Endodermal cell (in vitro differentiated cells): ENCODE data around the gene SDC1. TPM values are rescaled to one million over a fixed set of nuclear protein-coding genes. Genes with fewer than 3 reads are reported as not detected.

Experiments
- DNase-seq: peaks from one replicate; pipeline ENCODE4 v3.0.0-alpha.2; 2017
- H3K27ac ChIP-seq: 2 replicates; pipeline ENCODE4 v1.5.1; 2013; ENCODE audit warnings: mild to moderate bottlenecking, low read depth, low read length, moderate library complexity
- H3K27me3 ChIP-seq: 2 replicates; pipeline ENCODE4 v1.6.1; 2013; ENCODE audit warnings: mild to moderate bottlenecking, low read length, moderate library complexity; ENCODE audit not compliant: insufficient read depth, control insufficient read depth, poor library complexity, severe bottlenecking
- H3K36me3 ChIP-seq: 2 replicates; pipeline ENCODE4 v1.7.0; 2013; ENCODE audit warnings: mild to moderate bottlenecking, low read length, moderate library complexity; ENCODE audit not compliant: control insufficient read depth, insufficient read depth
- H3K4me1 ChIP-seq: one replicate; pipeline ENCODE4 v1.7.0; 2013; ENCODE audit warnings: low read length; ENCODE audit not compliant: control insufficient read depth, insufficient read depth
- H3K4me3 ChIP-seq: 2 replicates; pipeline ENCODE4 v1.5.1; 2013; ENCODE audit warnings: mild to moderate bottlenecking, low read length, moderate library complexity
- H3K9ac ChIP-seq: 2 replicates; pipeline ENCODE4 v1.6.1; 2013; ENCODE audit warnings: mild to moderate bottlenecking, low read length, moderate library complexity; ENCODE audit not compliant: poor library complexity, severe bottlenecking; ENCODE audit errors: extremely low read depth
- H3K9me3 ChIP-seq: 2 replicates; pipeline ENCODE4 v1.6.1; 2013; ENCODE audit warnings: mild to moderate bottlenecking, low read length, moderate library complexity; ENCODE audit not compliant: control insufficient read depth
- H3K27ac Mint-ChIP-seq: 2 replicates; pipeline ENCODE4 v1.8.0; 2020; ENCODE audit warnings: mixed read lengths
- H3K27me3 Mint-ChIP-seq: 2 replicates; pipeline ENCODE4 v1.8.0; 2021; ENCODE audit warnings: mild to moderate bottlenecking, mixed read lengths; ENCODE audit not compliant: insufficient read depth
- H3K36me3 Mint-ChIP-seq: 2 replicates; pipeline ENCODE4 v1.8.0; 2020; ENCODE audit warnings: low read depth, mixed read lengths
- H3K4me1 Mint-ChIP-seq: 2 replicates; pipeline ENCODE4 v1.8.0; 2020; ENCODE audit warnings: mixed read lengths
- H3K4me3 Mint-ChIP-seq: 2 replicates; pipeline ENCODE4 v1.8.0; 2020; ENCODE audit warnings: mild to moderate bottlenecking, moderate library complexity, mixed read lengths
- H3K9me3 Mint-ChIP-seq: 2 replicates; pipeline ENCODE4 v1.8.0; 2020; ENCODE audit warnings: mild to moderate bottlenecking, mixed read lengths
- CTCF ChIP-seq: fragments of 200-600 bp; sonication (generic); conservative IDR thresholded peaks from 2 replicates; pipeline ENCODE4 v1.5.0; 2021; ENCODE audit warnings: antibody characterized with exemption, mild to moderate bottlenecking
- WGBS, 2 experiments: methylation state at CpG; one replicate each; pipeline versions ENCODE4 v1.1.5 to v1.1.7; 2013; ENCODE audit warnings: missing lambda C conversion rate in 2 of 2, mixed read lengths in 1 of 2; ENCODE audit not compliant: insufficient coverage in 1 of 2, insufficient read length in 1 of 2; 5-methylcytosine and 5-hydroxymethylcytosine counted together
- total RNA-seq, 2 donors: library from RNA; stranded (reverse); fragmentation: NEBNext Ultra II Directional in 1 of 2; extraction: Animal tissue kit (Norgen Biotek cat#: 25700) in 1 of 2; gene quantifications; 2 replicates in 1 of 2; 3 replicates in 1 of 2; pipeline ENCODE4 v1.2.1, GENCODE V29; 2021

The SDC1 gene
- total RNA-seq, 2 donors from 2014 or later: 12.7 to 19.2 TPM

- no peaks in the 10 kb centered on the region for H3K27me3 ChIP-seq
- DNase-seq: peak; percentile 61
- peaks cover 3% of the 10 kb centered on the region for H3K27me3 Mint-ChIP-seq
- no peaks in the 10 kb centered on the region for H3K9me3 ChIP-seq
- H3K27ac Mint-ChIP-seq: no peak overlapping the region
- peak; percentile 58 for TF ChIP-seq CTCF
- no peaks in the 10 kb centered on the region for H3K36me3 Mint-ChIP-seq
- WGBS, 2 experiments: 89 to 96% methylated on average over 8 to 10 of the region's 10 CpGs
- no peak overlapping the region for H3K9ac ChIP-seq
- no peak overlapping the region for H3K4me3 Mint-ChIP-seq
- no peaks in the 10 kb centered on the region for H3K36me3 ChIP-seq
- no peak overlapping the region for H3K4me3 ChIP-seq
- no peaks in the 10 kb centered on the region for H3K9me3 Mint-ChIP-seq
- H3K4me1 Mint-ChIP-seq: no peaks in the 10 kb centered on the region
- no peaks in the 10 kb centered on the region for H3K4me1 ChIP-seq
- H3K27ac ChIP-seq: no peak overlapping the region
These were observed 47.2 kb downstream of the SDC1 start for GRCh38 chr2:20177556-20178248.

GRCh38 chr2:20176760-20177159 lies 48.2 kb downstream of the SDC1 start:
- no peak overlapping the region for H3K27ac Mint-ChIP-seq
- no peaks in the 10 kb centered on the region for H3K36me3 Mint-ChIP-seq
- Histone ChIP-seq H3K4me3 (no peak overlapping the region), H3K36me3 (no peaks in the 10 kb centered on the region), H3K4me1 (no peaks in the 10 kb centered on the region), H3K27ac (no peak overlapping the region), H3K9ac (no peak overlapping the region), H3K27me3 (no peaks in the 10 kb centered on the region), H3K9me3 (no peaks in the 10 kb centered on the region)
- H3K4me1 Mint-ChIP-seq: no peaks in the 10 kb centered on the region
- H3K4me3 Mint-ChIP-seq: no peak overlapping the region
- H3K9me3 Mint-ChIP-seq: no peaks in the 10 kb centered on the region
- peaks cover 3% of the 10 kb centered on the region for H3K27me3 Mint-ChIP-seq
- no peak for TF ChIP-seq CTCF
- DNase-seq: peak; percentile 28
- 95 to 100% methylated on average over 5 of the region's 5 CpGs for WGBS, 2 experiments

- Mint-ChIP-seq H3K36me3 (no peaks in the 10 kb centered on the region), H3K4me1 (peaks cover 4% of the 10 kb centered on the region), H3K9me3 (no peaks in the 10 kb centered on the region), H3K27me3 (peaks cover 3% of the 10 kb centered on the region), H3K27ac (no peak overlapping the region), H3K4me3 (no peak overlapping the region)
- no peaks in the 10 kb centered on the region for H3K36me3 ChIP-seq
- no peaks in the 10 kb centered on the region for H3K27me3 ChIP-seq
- TF ChIP-seq CTCF: no peak
- DNase-seq: no peak
- no peak overlapping the region for H3K27ac ChIP-seq
- 95 to 100% methylated on average over 3 of the region's 3 CpGs for WGBS, 2 experiments
- H3K9ac ChIP-seq: no peak overlapping the region
- H3K4me3 ChIP-seq: no peak overlapping the region
- no peaks in the 10 kb centered on the region for H3K4me1 ChIP-seq
- no peaks in the 10 kb centered on the region for H3K9me3 ChIP-seq
These were observed 49.0 kb downstream of the SDC1 start for GRCh38 chr2:20175931-20176330.
